Naive B cell (primary cell): ENCODE results near the gene CWC27. TPM values are rescaled to one million over a fixed set of nuclear protein-coding genes. Genes with fewer than 3 reads are reported as not detected.

Experiments
- ATAC-seq, 2 donors: fragments of 150-1000 bp; cut with Tn5 transposase; 2 replicates each; pipeline ENCODE4 v1.10.0; 2021; ENCODE audit warnings: low read depth in 2 of 2, mild to moderate bottlenecking in 2 of 2, moderate library complexity in 2 of 2
- DNase-seq: peaks from one replicate; pipeline ENCODE4 v3.0.0; 2022
- H3K27ac Mint-ChIP-seq, 6 donors: one replicate each; pipeline ENCODE4 v1.8.0; 2020 to 2022; ENCODE audit warnings: mild to moderate bottlenecking in 6 of 6, mixed read lengths in 6 of 6, moderate library complexity in 5 of 6, inconsistent platforms in 2 of 6
- H3K27me3 Mint-ChIP-seq, 3 donors: one replicate each; pipeline ENCODE4 v1.8.0; 2021 to 2022; ENCODE audit warnings: mixed read lengths in 3 of 3, mild to moderate bottlenecking in 1 of 3
- H3K36me3 Mint-ChIP-seq, 2 donors: one replicate each; pipeline ENCODE4 v1.8.0; 2020 to 2022; ENCODE audit warnings: mixed read lengths in 2 of 2, inconsistent platforms in 1 of 2, mild to moderate bottlenecking in 1 of 2
- H3K4me1 Mint-ChIP-seq, 3 donors: one replicate each; pipeline ENCODE4 v1.8.0; 2020 to 2022; ENCODE audit warnings: mixed read lengths in 3 of 3, inconsistent platforms in 1 of 3, mild to moderate bottlenecking in 1 of 3, moderate library complexity in 1 of 3
- H3K4me3 Mint-ChIP-seq, 8 donors: one replicate each; pipeline ENCODE4 v1.8.0; 2020 to 2022; ENCODE audit warnings: mild to moderate bottlenecking in 8 of 8, mixed read lengths in 8 of 8, moderate library complexity in 8 of 8, inconsistent platforms in 2 of 8
- H3K9me3 Mint-ChIP-seq, 7 donors: one replicate each; pipeline ENCODE4 v1.8.0; 2020 to 2022; ENCODE audit warnings: mixed read lengths in 7 of 7, mild to moderate bottlenecking in 5 of 7, inconsistent platforms in 2 of 7, moderate library complexity in 1 of 7
- polyA plus RNA-seq, 6 donors: library from polyadenylated mRNA; unstranded; fragments of 300-500 nt; fragmentation: Illumina TruSeq; gene quantifications; one replicate each; pipeline ENCODE4 v1.2.3, GENCODE V29; 2021; ENCODE audit warnings: low read depth in 6 of 6

CWC27 gene
- polyA plus RNA-seq, 6 donors from 2014 or later: 26.5 to 43.5 (median 35.1) TPM

- ATAC-seq (no peak), DNase-seq (no peak)
- H3K27ac Mint-ChIP-seq: peak overlapping the region in 4 of 6 donors; percentile 3 to 94 (median 10)
- peak overlapping the region in 2 of 8 donors; percentile 3 to 67 for H3K4me3 Mint-ChIP-seq
- no peaks in the 10 kb centered on the region for H3K36me3 Mint-ChIP-seq
- no peaks in the 10 kb centered on the region for H3K27me3 Mint-ChIP-seq
- peaks cover 10 to 17% (median 17%) of the 10 kb centered on the region in 3 donors for H3K4me1 Mint-ChIP-seq
- H3K9me3 Mint-ChIP-seq: no peaks in the 10 kb centered on the region
Measured at GRCh38 chr5:65026816-65027548, 258.3 kb downstream of the CWC27 start.

- H3K4me1 Mint-ChIP-seq: peaks cover 8 to 15% (median 11%) of the 10 kb centered on the region in 3 donors
- no peaks in the 10 kb centered on the region for H3K36me3 Mint-ChIP-seq
- H3K27ac Mint-ChIP-seq: no peak overlapping the region
- ATAC-seq (no peak), DNase-seq (no peak)
- no peak overlapping the region for H3K4me3 Mint-ChIP-seq
- H3K27me3 Mint-ChIP-seq: no peaks in the 10 kb centered on the region
- no peaks in the 10 kb centered on the region for H3K9me3 Mint-ChIP-seq
Measured at GRCh38 chr5:65029178-65029577, 260.4 kb downstream of the CWC27 start.

GRCh38 chr5:65030056-65030455 is 261.3 kb downstream of the CWC27 start:
- ATAC-seq (no peak), DNase-seq (no peak)
- Mint-ChIP-seq H3K27ac (peak overlapping the region in 1 of 6 donors; percentile 6), H3K9me3 (no peaks in the 10 kb centered on the region), H3K27me3 (no peaks in the 10 kb centered on the region), H3K4me1 (peaks cover 15 to 21% (median 16%) of the 10 kb centered on the region in 3 donors), H3K4me3 (no peak overlapping the region), H3K36me3 (no peaks in the 10 kb centered on the region)

- no peak for ATAC-seq
- Mint-ChIP-seq H3K36me3 (no peaks in the 10 kb centered on the region), H3K4me1 (peaks cover 16 to 25% (median 18%) of the 10 kb centered on the region in 3 donors), H3K27ac (no peak overlapping the region), H3K27me3 (no peaks in the 10 kb centered on the region), H3K9me3 (no peaks in the 10 kb centered on the region), H3K4me3 (peak overlapping the region in 1 of 8 donors; percentile 63)
- no peak for DNase-seq
Measured at GRCh38 chr5:65032250-65032649, 263.5 kb downstream of the CWC27 start.

- Mint-ChIP-seq H3K4me3 (peak overlapping the region in 7 of 8 donors; percentile 73 to 94 (median 83)), H3K4me1 (peaks cover 15 to 32% (median 20%) of the 10 kb centered on the region in 3 donors), H3K27ac (peak overlapping the region in 5 of 6 donors; percentile 70 to 96 (median 82)), H3K9me3 (no peaks in the 10 kb centered on the region), H3K36me3 (no peaks in the 10 kb centered on the region), H3K27me3 (no peaks in the 10 kb centered on the region)
- no peak for DNase-seq
- ATAC-seq: no peak
Measured at GRCh38 chr5:65034029-65034812, 265.5 kb downstream of the CWC27 start.

- Mint-ChIP-seq H3K27ac (peak overlapping the region; percentile 70 to 96 (median 90)), H3K4me1 (peaks cover 15 to 32% (median 20%) of the 10 kb centered on the region in 3 donors), H3K9me3 (no peaks in the 10 kb centered on the region), H3K36me3 (no peaks in the 10 kb centered on the region), H3K4me3 (peak overlapping the region; percentile 78 to 94 (median 86)), H3K27me3 (no peaks in the 10 kb centered on the region)
- DNase-seq (no peak), ATAC-seq (no peak)
Measured at GRCh38 chr5:65034813-65035209, 266.1 kb downstream of the CWC27 start.

GRCh38 chr5:65035211-65036206 is 266.8 kb downstream of the CWC27 start:
- peak overlapping the region; percentile 78 to 94 (median 86) for H3K4me3 Mint-ChIP-seq
- peak; percentile 80 to 84 for ATAC-seq
- peaks cover 15 to 32% (median 20%) of the 10 kb centered on the region in 3 donors for H3K4me1 Mint-ChIP-seq
- H3K36me3 Mint-ChIP-seq: no peaks in the 10 kb centered on the region
- peak; percentile 66 for DNase-seq
- no peaks in the 10 kb centered on the region for H3K9me3 Mint-ChIP-seq
- no peaks in the 10 kb centered on the region for H3K27me3 Mint-ChIP-seq
- peak overlapping the region; percentile 67 to 95 (median 88) for H3K27ac Mint-ChIP-seq

GRCh38 chr5:65037831-65038815 is 269.4 kb downstream of the CWC27 start:
- Mint-ChIP-seq H3K4me3 (peak overlapping the region in 4 of 8 donors; percentile 54 to 89 (median 69)), H3K27ac (peak overlapping the region in 1 of 6 donors; percentile 84)
- no peak for ATAC-seq

GRCh38 chr5:65041296-65042158 is 272.8 kb downstream of the CWC27 start:
- ATAC-seq: no peak
- Mint-ChIP-seq H3K9me3 (no peaks in the 10 kb centered on the region), H3K27ac (peak overlapping the region in 1 of 6 donors; percentile 43), H3K4me3 (no peak overlapping the region), H3K36me3 (no peaks in the 10 kb centered on the region), H3K27me3 (no peaks in the 10 kb centered on the region), H3K4me1 (peaks cover 4 to 23% (median 5%) of the 10 kb centered on the region in 3 donors)
- no peak for DNase-seq

More at GRCh38 chr5:65037831-65038815, 269.4 kb downstream of the CWC27 start:
- DNase-seq: no peak
- Mint-ChIP-seq H3K9me3 (no peaks in the 10 kb centered on the region), H3K27me3 (no peaks in the 10 kb centered on the region), H3K36me3 (no peaks in the 10 kb centered on the region), H3K4me1 (peaks cover 16 to 37% (median 20%) of the 10 kb centered on the region in 3 donors)

GRCh38 chr5:65043843-65044359 is 275.2 kb downstream of the CWC27 start:
- no peaks in the 10 kb centered on the region for H3K27me3 Mint-ChIP-seq
- no peak overlapping the region for H3K4me3 Mint-ChIP-seq
- ATAC-seq (no peak), DNase-seq (no peak)
- no peaks in the 10 kb centered on the region for H3K9me3 Mint-ChIP-seq
- H3K4me1 Mint-ChIP-seq: peaks cover 0 to 8% (median 3%) of the 10 kb centered on the region in 3 donors
- no peaks in the 10 kb centered on the region for H3K36me3 Mint-ChIP-seq
- no peak overlapping the region for H3K27ac Mint-ChIP-seq

- H3K36me3 Mint-ChIP-seq: no peaks in the 10 kb centered on the region
- peaks cover 0 to 18% (median 3%) of the 10 kb centered on the region in 3 donors for H3K4me1 Mint-ChIP-seq
- no peak overlapping the region for H3K27ac Mint-ChIP-seq
- no peaks in the 10 kb centered on the region for H3K27me3 Mint-ChIP-seq
- no peak for DNase-seq
- ATAC-seq: no peak
- no peaks in the 10 kb centered on the region for H3K9me3 Mint-ChIP-seq
- H3K4me3 Mint-ChIP-seq: no peak overlapping the region
Measured at GRCh38 chr5:65047225-65047624, 278.5 kb downstream of the CWC27 start.
